Testis (tissue), 2 donors: ENCODE measurements around the gene EYS.

Experiments
- CTCF ChIP-seq, 3 experiments: fragments of 450-650 bp in 2 of 3; fragments of 200-600 bp in 1 of 3; sonication (generic) in 1 of 3; IDR thresholded peaks; one replicate each; pipeline ENCODE4 v1.5.1; 2016 to 2019; ENCODE audit warnings: antibody characterized with exemption in 3 of 3, mild to moderate bottlenecking in 2 of 3, moderate library complexity in 1 of 3
- POLR2A ChIP-seq: fragments of 450-650 bp; IDR thresholded peaks from one replicate; pipeline ENCODE4 v1.6.1; 2017; ENCODE audit warnings: antibody characterized with exemption, mild to moderate bottlenecking, moderate library complexity

GRCh38 chr6:64539917-64540316 lies 1167.1 kb downstream of the EYS start:
- TF ChIP-seq POLR2A (no peak), CTCF (IDR thresholded peaks at IDR 0.05) (no peak)
